ENCODE data around the gene ELOVL5. TPM values are rescaled to one million over a fixed set of nuclear protein-coding genes. Genes with fewer than 3 reads are reported as not detected.

The ELOVL5 gene
- total RNA-seq, 4 donors from 2014 or later, result 12.4 to 50.0 (median 33.2) TPM

DNA sequence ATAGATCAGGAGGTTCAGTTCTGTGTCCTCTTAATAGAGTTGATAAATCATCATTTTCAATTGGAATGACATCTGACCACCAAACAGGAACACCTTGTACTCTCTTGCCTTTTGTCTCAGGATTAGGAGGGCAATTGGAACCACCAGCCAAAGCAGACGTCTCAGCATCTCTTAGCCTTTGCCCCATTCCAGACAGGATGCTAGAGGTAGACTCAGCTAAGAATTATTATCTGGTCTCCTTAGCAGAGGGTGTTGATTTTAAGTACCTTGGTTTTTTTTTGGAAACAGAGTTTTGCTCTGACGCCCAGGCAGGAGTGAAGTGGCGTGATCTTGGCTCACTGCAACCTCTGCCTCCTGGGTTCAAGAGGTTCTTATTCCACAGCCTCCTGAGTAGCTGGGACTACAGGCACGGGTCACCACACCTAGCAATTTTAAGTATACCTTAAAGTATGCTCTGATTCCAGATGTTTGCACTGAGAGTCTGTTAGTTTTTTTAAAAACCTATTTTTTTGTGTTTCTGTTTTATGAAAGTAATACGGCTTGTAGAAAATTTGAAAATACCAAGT is 28.0 kb upstream of the ELOVL5 start:
- H3K4me1 ChIP-seq, result no peaks in the 10 kb centered on the region
- no peaks in the 10 kb centered on the region for H3K9me3 ChIP-seq
- no peaks in the 10 kb centered on the region for H3K36me3 ChIP-seq
- H3K27ac ChIP-seq, result no peak overlapping the region
- no peak overlapping the region for H3K4me3 ChIP-seq
- TF ChIP-seq POLR2A (IDR thresholded peaks at IDR 0.05) (no peak), CTCF (IDR thresholded peaks at IDR 0.05) (no peak)
- intact Hi-C loops (cut with DNase I), result no loop called here
- WGBS, 2 donors, result 84 to 85% methylated on average over 5 of the region's 5 CpGs
- peaks cover 0 to 53% (median 0%) of the 10 kb centered on the region in 4 donors for H3K27me3 ChIP-seq
- no peak for DNase-seq

DNA sequence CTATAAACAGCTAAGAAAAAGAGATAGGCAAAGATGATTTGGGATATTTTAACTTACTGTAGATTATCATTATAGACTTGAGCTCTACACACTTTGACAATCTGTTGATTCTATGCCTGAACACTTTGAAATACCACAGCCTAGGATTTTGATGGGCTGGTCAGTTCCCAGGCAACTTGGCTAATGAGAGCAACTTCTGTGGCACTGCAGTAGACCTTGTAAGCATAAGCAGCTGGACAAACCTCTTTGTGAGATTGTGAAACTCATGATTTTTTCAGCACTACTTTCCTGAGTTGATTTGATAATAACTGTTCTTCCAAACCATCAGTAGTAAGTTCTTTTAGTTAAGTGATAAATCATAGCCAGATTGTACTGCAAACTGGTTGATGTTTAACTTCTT is 27.1 kb upstream of the ELOVL5 start:
- no peaks in the 10 kb centered on the region for H3K4me1 ChIP-seq
- no peak for DNase-seq
- no peak overlapping the region for H3K4me3 ChIP-seq
- H3K27me3 ChIP-seq, result peaks cover 0 to 53% (median 0%) of the 10 kb centered on the region in 4 donors
- intact Hi-C loops (cut with DNase I), result no loop called here
- no peaks in the 10 kb centered on the region for H3K9me3 ChIP-seq
- no peak overlapping the region for H3K27ac ChIP-seq
- TF ChIP-seq POLR2A (IDR thresholded peaks at IDR 0.05) (no peak), CTCF (IDR thresholded peaks at IDR 0.05) (no peak)
- no peaks in the 10 kb centered on the region for H3K36me3 ChIP-seq

GRCh38 chr6:53373638-53374037 is 24.9 kb upstream of the ELOVL5 start:
- Histone ChIP-seq H3K36me3 (no peaks in the 10 kb centered on the region), H3K9me3 (no peaks in the 10 kb centered on the region), H3K27ac (no peak overlapping the region), H3K4me1 (no peaks in the 10 kb centered on the region), H3K4me3 (no peak overlapping the region), H3K27me3 (peaks cover 0 to 53% (median 0%) of the 10 kb centered on the region in 4 donors)
- intact Hi-C loops (cut with DNase I), result no loop called here
- no peak for DNase-seq
- WGBS, 2 donors, result 81 to 87% methylated on average over 4 of the region's 4 CpGs
- TF ChIP-seq CTCF (IDR thresholded peaks at IDR 0.05) (no peak), POLR2A (IDR thresholded peaks at IDR 0.05) (no peak)

- 67 to 69% methylated on average over 6 of the region's 6 CpGs for WGBS, 2 donors
- no peaks in the 10 kb centered on the region for H3K9me3 ChIP-seq
- DNase-seq, result no peak
- intact Hi-C loops (cut with DNase I), result no loop called here
- H3K36me3 ChIP-seq, result no peaks in the 10 kb centered on the region
- H3K27me3 ChIP-seq, result peaks cover 0 to 32% (median 0%) of the 10 kb centered on the region in 4 donors
- no peak for TF ChIP-seq CTCF (IDR thresholded peaks at IDR 0.05)
- TF ChIP-seq POLR2A (IDR thresholded peaks at IDR 0.05), result no peak
- H3K27ac ChIP-seq, result no peak overlapping the region
- no peaks in the 10 kb centered on the region for H3K4me1 ChIP-seq
- no peak overlapping the region for H3K4me3 ChIP-seq
Measured at GRCh38 chr6:53369876-53370515, 21.2 kb upstream of the ELOVL5 start.

- intact Hi-C loops (cut with DNase I), result no loop called here
- no peak for DNase-seq
- Histone ChIP-seq H3K4me1 (no peaks in the 10 kb centered on the region), H3K27me3 (peaks cover 0 to 22% (median 0%) of the 10 kb centered on the region in 4 donors), H3K36me3 (no peaks in the 10 kb centered on the region), H3K9me3 (no peaks in the 10 kb centered on the region), H3K4me3 (no peak overlapping the region), H3K27ac (no peak overlapping the region)
- WGBS, 2 donors, result 93 to 95% methylated on average over 2 of the region's 2 CpGs
- TF ChIP-seq POLR2A (IDR thresholded peaks at IDR 0.05) (no peak), CTCF (IDR thresholded peaks at IDR 0.05) (no peak)
Measured at GRCh38 chr6:53369051-53369450, 20.3 kb upstream of the ELOVL5 start.
